ENCODE data around the gene CFAP45.

The CFAP45 gene

GRCh38 chr1:159936273-159936904, 36.4 kb upstream of the CFAP45 start:
- in situ Hi-C loops (cut with MboI; ENCODE audit: low sequenced_read_pairs): loop anchor here (10.0 kb wide), 1 partner anchor 68 kb away; no protein-coding TSS in a partner anchor

- in situ Hi-C loops (cut with MboI; ENCODE audit: low sequenced_read_pairs): loop anchor here (10.0 kb wide), 1 partner anchor 69 kb away; no protein-coding TSS in a partner anchor
Observed at GRCh38 chr1:159935719-159936272, 35.8 kb upstream of the CFAP45 start.

- in situ Hi-C loops (cut with MboI; ENCODE audit: low sequenced_read_pairs): loop anchor here (10.0 kb wide), 1 partner anchor 69 kb away; no protein-coding TSS in a partner anchor
Observed at GRCh38 chr1:159935305-159935704, 35.3 kb upstream of the CFAP45 start.

GRCh38 chr1:159934136-159935039, 34.4 kb upstream of the CFAP45 start:
- in situ Hi-C loops (cut with MboI; ENCODE audit: low sequenced_read_pairs): loop anchor here (10.0 kb wide), 1 partner anchor 70 kb away; no protein-coding TSS in a partner anchor

GRCh38 chr1:159933347-159933746, 33.4 kb upstream of the CFAP45 start:
- in situ Hi-C loops (cut with MboI; ENCODE audit: low sequenced_read_pairs): loop anchor here (10.0 kb wide), 1 partner anchor 71 kb away; no protein-coding TSS in a partner anchor

- in situ Hi-C loops (cut with MboI; ENCODE audit: low sequenced_read_pairs): loop anchor here (10.0 kb wide), 1 partner anchor 72 kb away; no protein-coding TSS in a partner anchor
Observed at GRCh38 chr1:159932296-159933285, 32.6 kb upstream of the CFAP45 start.

- in situ Hi-C loops (cut with MboI; ENCODE audit: low sequenced_read_pairs): loop anchor here (10.0 kb wide), 1 partner anchor 73 kb away; no protein-coding TSS in a partner anchor
Observed at GRCh38 chr1:159931795-159932173, 31.8 kb upstream of the CFAP45 start.

- in situ Hi-C loops (cut with MboI; ENCODE audit: low sequenced_read_pairs): loop anchor here (10.0 kb wide), 1 partner anchor 74 kb away; no protein-coding TSS in a partner anchor
Observed at GRCh38 chr1:159931101-159931794, 31.3 kb upstream of the CFAP45 start.

GRCh38 chr1:159930634-159931033, 30.7 kb upstream of the CFAP45 start:
- in situ Hi-C loops (cut with MboI; ENCODE audit: low sequenced_read_pairs): loop anchor here (10.0 kb wide), 1 partner anchor 74 kb away; no protein-coding TSS in a partner anchor

GRCh38 chr1:159930216-159930615, 30.3 kb upstream of the CFAP45 start:
- in situ Hi-C loops (cut with MboI; ENCODE audit: low sequenced_read_pairs): loop anchor here (10.0 kb wide), 1 partner anchor 75 kb away; no protein-coding TSS in a partner anchor

GRCh38 chr1:159929155-159930051, 29.4 kb upstream of the CFAP45 start:
- in situ Hi-C loops (cut with MboI; ENCODE audit: low sequenced_read_pairs): loop anchor here (10.0 kb wide), 1 partner anchor 75 kb away; no protein-coding TSS in a partner anchor

GRCh38 chr1:159928491-159929050, 28.6 kb upstream of the CFAP45 start:
- in situ Hi-C loops (cut with MboI; ENCODE audit: low sequenced_read_pairs): no loop called here

- in situ Hi-C loops (cut with MboI; ENCODE audit: low sequenced_read_pairs): no loop called here
Observed at GRCh38 chr1:159927849-159928431, 28.0 kb upstream of the CFAP45 start.

GRCh38 chr1:159927211-159927848, 27.4 kb upstream of the CFAP45 start:
- in situ Hi-C loops (cut with MboI; ENCODE audit: low sequenced_read_pairs): no loop called here

GRCh38 chr1:159925719-159926078, 25.7 kb upstream of the CFAP45 start:
- in situ Hi-C loops (cut with MboI; ENCODE audit: low sequenced_read_pairs): no loop called here

- in situ Hi-C loops (cut with MboI; ENCODE audit: low sequenced_read_pairs): no loop called here
Observed at GRCh38 chr1:159924791-159925718, 25.1 kb upstream of the CFAP45 start, which contains the start of gene TAGLN2. TAGLN2 (minus strand) TSS chr1:159925507; CDS start chr1:159920509, 4,998 bp downstream.
